CD4-positive, alpha-beta T cell treated with Interleukin-17A for 1 hour (primary cell): ENCODE results near the gene UCMA.
"Not testable (repeated sequence)": the region's sequence is repeated elsewhere in the genome, so short reads cannot be mapped to it uniquely, and the experiment has no call there.

Experiments used
- DNase-seq: peaks from one replicate; pipeline ENCODE4 v3.0.0-alpha.2; 2020

Gene UCMA

GRCh38 chr10:13234172-13234571, at the start of gene UCMA:
Gene UCMA (minus strand): TSS chr10:13234374. CDS start chr10:13234258, 116 bp downstream.
- no peak for DNase-seq

- DNase-seq: not testable (repeated sequence)
These were observed 48.2 kb upstream of the UCMA start for GRCh38 chr10:13282348-13282747.

GRCh38 chr10:13276749-13277365, 42.7 kb upstream of the UCMA start:
- no peak for DNase-seq

- DNase-seq: not testable (repeated sequence)
These were observed 42.0 kb upstream of the UCMA start for GRCh38 chr10:13276146-13276545.

- no peak for DNase-seq
These were observed 38.0 kb upstream of the UCMA start for GRCh38 chr10:13272164-13272571.

GRCh38 chr10:13271552-13272163, 37.5 kb upstream of the UCMA start:
- DNase-seq: peak; percentile 62

- no peak for DNase-seq
These were observed 36.8 kb upstream of the UCMA start for GRCh38 chr10:13270877-13271551.

- DNase-seq: no peak
These were observed 34.7 kb upstream of the UCMA start for GRCh38 chr10:13268841-13269240.

GRCh38 chr10:13268310-13268709, 34.1 kb upstream of the UCMA start:
- DNase-seq: no peak

GRCh38 chr10:13263591-13263990, 29.4 kb upstream of the UCMA start:
- DNase-seq: no peak

- no peak for DNase-seq
These were observed 28.3 kb upstream of the UCMA start for GRCh38 chr10:13262433-13262832.

- no peak for DNase-seq
These were observed 23.5 kb upstream of the UCMA start for GRCh38 chr10:13257621-13258140.

- DNase-seq: no peak
These were observed 22.5 kb upstream of the UCMA start for GRCh38 chr10:13256627-13257026.

GRCh38 chr10:13253726-13254125, 19.6 kb upstream of the UCMA start:
- no peak for DNase-seq

GRCh38 chr10:13247784-13248183, 13.6 kb upstream of the UCMA start:
- DNase-seq: no peak

GRCh38 chr10:13247246-13247645, 13.1 kb upstream of the UCMA start:
- no peak for DNase-seq

- not testable (repeated sequence) for DNase-seq
These were observed 8.1 kb upstream of the UCMA start for GRCh38 chr10:13242260-13242659.

GRCh38 chr10:13241613-13242012, 7.4 kb upstream of the UCMA start:
- no peak for DNase-seq

GRCh38 chr10:13239923-13240322, 5.7 kb upstream of the UCMA start:
- no peak for DNase-seq

GRCh38 chr10:13238271-13239077, 4.3 kb upstream of the UCMA start:
- DNase-seq: no peak

- no peak for DNase-seq
These were observed 2.5 kb upstream of the UCMA start for GRCh38 chr10:13236638-13237037.

- not testable (repeated sequence) for DNase-seq
These were observed 562 bp upstream of the UCMA start for GRCh38 chr10:13234736-13235135.

GRCh38 chr10:13233358-13233757, 816 bp downstream of the UCMA start:
- DNase-seq: no peak
